ENCODE data around the gene DIP2C. TPM values are rescaled to one million over a fixed set of nuclear protein-coding genes. Genes with fewer than 3 reads are reported as not detected.

Gene DIP2C
- total RNA-seq, 1 experiment from 2014 or later, result 11.0 TPM

- Mint-ChIP-seq H3K4me1 (ENCODE audit: low read depth, unreplicated experiment) (no peaks in the 10 kb centered on the region), H3K4me3 (ENCODE audit: low read depth, unreplicated experiment) (no peak overlapping the region), H3K36me3 (ENCODE audit: insufficient read depth, unreplicated experiment) (no peaks in the 10 kb centered on the region), H3K9me3 (ENCODE audit: low read depth, unreplicated experiment) (peaks cover 4% of the 10 kb centered on the region), H3K27me3 (ENCODE audit: unreplicated experiment) (peaks cover under 1% of the 10 kb centered on the region), H3K27ac (ENCODE audit: unreplicated experiment) (no peak overlapping the region)
- DNase-seq, result no peak
- intact Hi-C loops (cut with micrococcal nuclease; ENCODE audit: unreplicated experiment), result no loop called here
- CTCF ChIA-PET, result no interaction called here
- TF ChIP-seq, protein P1, sequence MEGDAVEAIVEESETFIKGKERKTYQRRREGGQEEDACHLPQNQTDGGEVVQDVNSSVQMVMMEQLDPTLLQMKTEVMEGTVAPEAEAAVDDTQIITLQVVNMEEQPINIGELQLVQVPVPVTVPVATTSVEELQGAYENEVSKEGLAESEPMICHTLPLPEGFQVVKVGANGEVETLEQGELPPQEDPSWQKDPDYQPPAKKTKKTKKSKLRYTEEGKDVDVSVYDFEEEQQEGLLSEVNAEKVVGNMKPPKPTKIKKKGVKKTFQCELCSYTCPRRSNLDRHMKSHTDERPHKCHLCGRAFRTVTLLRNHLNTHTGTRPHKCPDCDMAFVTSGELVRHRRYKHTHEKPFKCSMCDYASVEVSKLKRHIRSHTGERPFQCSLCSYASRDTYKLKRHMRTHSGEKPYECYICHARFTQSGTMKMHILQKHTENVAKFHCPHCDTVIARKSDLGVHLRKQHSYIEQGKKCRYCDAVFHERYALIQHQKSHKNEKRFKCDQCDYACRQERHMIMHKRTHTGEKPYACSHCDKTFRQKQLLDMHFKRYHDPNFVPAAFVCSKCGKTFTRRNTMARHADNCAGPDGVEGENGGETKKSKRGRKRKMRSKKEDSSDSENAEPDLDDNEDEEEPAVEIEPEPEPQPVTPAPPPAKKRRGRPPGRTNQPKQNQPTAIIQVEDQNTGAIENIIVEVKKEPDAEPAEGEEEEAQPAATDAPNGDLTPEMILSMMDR (IDR thresholded peaks at IDR 0.05; ENCODE audit: unreplicated experiment), result no peak
- BruUV-seq (replicated peaks), result no TSS peak
These were observed 206.2 kb downstream of the DIP2C start for GRCh38 chr10:483261-483660.

DNA sequence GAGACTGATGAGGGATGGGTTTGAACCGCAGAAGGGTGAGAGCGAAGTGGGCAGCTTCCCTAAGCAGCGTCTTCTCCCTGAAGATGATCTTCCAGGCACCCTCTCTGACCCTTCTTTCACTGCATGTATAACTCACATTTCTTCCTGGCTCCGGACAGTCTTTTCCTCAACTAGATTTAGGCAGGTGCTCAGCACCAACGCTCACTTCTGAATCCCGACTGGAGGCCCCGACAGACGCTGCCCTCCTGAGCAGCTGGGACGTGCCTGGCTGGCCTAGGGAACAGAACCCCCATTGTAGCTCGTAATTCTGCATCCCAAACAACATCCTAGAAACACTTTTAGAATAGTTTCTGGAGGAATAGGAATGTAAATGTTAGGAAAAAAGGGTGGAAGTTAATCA lies 206.6 kb downstream of the DIP2C start:
- CTCF ChIA-PET, result no interaction called here
- Mint-ChIP-seq H3K27ac (ENCODE audit: unreplicated experiment) (no peak overlapping the region), H3K36me3 (ENCODE audit: insufficient read depth, unreplicated experiment) (no peaks in the 10 kb centered on the region), H3K4me1 (ENCODE audit: low read depth, unreplicated experiment) (no peaks in the 10 kb centered on the region), H3K9me3 (ENCODE audit: low read depth, unreplicated experiment) (peaks cover 4% of the 10 kb centered on the region), H3K27me3 (ENCODE audit: unreplicated experiment) (peaks cover 5% of the 10 kb centered on the region), H3K4me3 (ENCODE audit: low read depth, unreplicated experiment) (no peak overlapping the region)
- BruUV-seq (replicated peaks), result no TSS peak
- TF ChIP-seq, protein P1 (IDR thresholded peaks at IDR 0.05; ENCODE audit: unreplicated experiment), result no peak
- intact Hi-C loops (cut with micrococcal nuclease; ENCODE audit: unreplicated experiment), result no loop called here
- DNase-seq, result no peak

GRCh38 chr10:482051-482501 lies 207.4 kb downstream of the DIP2C start:
- intact Hi-C loops (cut with micrococcal nuclease; ENCODE audit: unreplicated experiment), result no loop called here
- Mint-ChIP-seq H3K36me3 (ENCODE audit: insufficient read depth, unreplicated experiment) (peaks cover 1% of the 10 kb centered on the region), H3K9me3 (ENCODE audit: low read depth, unreplicated experiment) (peaks cover 9% of the 10 kb centered on the region), H3K4me1 (ENCODE audit: low read depth, unreplicated experiment) (no peaks in the 10 kb centered on the region), H3K27ac (ENCODE audit: unreplicated experiment) (no peak overlapping the region), H3K4me3 (ENCODE audit: low read depth, unreplicated experiment) (no peak overlapping the region), H3K27me3 (ENCODE audit: unreplicated experiment) (peaks cover 9% of the 10 kb centered on the region)
- TF ChIP-seq, protein P1 (IDR thresholded peaks at IDR 0.05; ENCODE audit: unreplicated experiment), result no peak
- DNase-seq, result no peak
- CTCF ChIA-PET, result no interaction called here
- BruUV-seq (replicated peaks), result no TSS peak

DNA sequence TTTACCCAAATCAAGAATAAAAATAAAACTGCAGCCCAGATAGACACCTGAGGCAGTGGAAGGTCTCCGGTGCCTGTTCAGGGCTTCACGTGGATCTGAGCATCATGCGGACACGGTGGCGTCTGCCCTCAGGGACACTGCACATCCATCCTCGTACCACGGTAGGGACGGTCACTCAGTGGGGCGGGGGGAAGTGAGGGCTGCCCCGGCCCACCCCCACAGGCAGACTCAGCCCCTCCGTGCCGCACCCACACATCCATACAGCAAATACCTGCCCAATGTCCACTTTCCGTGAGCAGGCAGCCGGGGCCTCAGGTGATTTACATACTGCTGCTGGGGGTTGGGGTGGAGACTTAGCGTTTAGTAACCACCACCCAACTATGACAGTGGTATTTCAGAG lies 207.8 kb downstream of the DIP2C start:
- CTCF ChIA-PET, result no interaction called here
- Mint-ChIP-seq H3K4me1 (ENCODE audit: low read depth, unreplicated experiment) (no peaks in the 10 kb centered on the region), H3K27me3 (ENCODE audit: unreplicated experiment) (peaks cover 9% of the 10 kb centered on the region), H3K27ac (ENCODE audit: unreplicated experiment) (no peak overlapping the region), H3K36me3 (ENCODE audit: insufficient read depth, unreplicated experiment) (peaks cover 6% of the 10 kb centered on the region), H3K4me3 (ENCODE audit: low read depth, unreplicated experiment) (no peak overlapping the region), H3K9me3 (ENCODE audit: low read depth, unreplicated experiment) (peaks cover 12% of the 10 kb centered on the region)
- TF ChIP-seq, protein P1 (IDR thresholded peaks at IDR 0.05; ENCODE audit: unreplicated experiment), result no peak
- intact Hi-C loops (cut with micrococcal nuclease; ENCODE audit: unreplicated experiment), result no loop called here
- no TSS peak for BruUV-seq (replicated peaks)
- no peak for DNase-seq

Measured in Calu3 (cell line).